HUES48 (cell line): ENCODE data around the gene COCH.

Source experiments
- H3K27ac ChIP-seq: one replicate; pipeline ENCODE4 v1.7.0; 2013; ENCODE audit warnings: low read depth, low read length, inconsistent platforms
- H3K27me3 ChIP-seq: 2 replicates; pipeline ENCODE4 v1.6.1; 2013; ENCODE audit warnings: mild to moderate bottlenecking, low read length; ENCODE audit not compliant: control insufficient read depth, insufficient read depth
- H3K36me3 ChIP-seq: 2 replicates; pipeline ENCODE4 v1.6.1; 2013; ENCODE audit warnings: low read length; ENCODE audit not compliant: control insufficient read depth, insufficient read depth
- H3K4me1 ChIP-seq: 2 replicates; pipeline ENCODE4 v1.6.1; 2013; ENCODE audit warnings: mild to moderate bottlenecking, low read length; ENCODE audit not compliant: control insufficient read depth, insufficient read depth
- H3K4me3 ChIP-seq: 2 replicates; pipeline ENCODE4 v1.5.1; 2013; ENCODE audit warnings: mild to moderate bottlenecking, low read depth, low read length
- H3K9ac ChIP-seq: 2 replicates; pipeline ENCODE4 v1.6.1; 2013; ENCODE audit warnings: mild to moderate bottlenecking, low read depth, low read length, moderate library complexity
- H3K9me3 ChIP-seq: 2 replicates; pipeline ENCODE4 v1.6.1; 2013; ENCODE audit warnings: low read length; ENCODE audit not compliant: control insufficient read depth, insufficient read depth

Gene COCH

DNA sequence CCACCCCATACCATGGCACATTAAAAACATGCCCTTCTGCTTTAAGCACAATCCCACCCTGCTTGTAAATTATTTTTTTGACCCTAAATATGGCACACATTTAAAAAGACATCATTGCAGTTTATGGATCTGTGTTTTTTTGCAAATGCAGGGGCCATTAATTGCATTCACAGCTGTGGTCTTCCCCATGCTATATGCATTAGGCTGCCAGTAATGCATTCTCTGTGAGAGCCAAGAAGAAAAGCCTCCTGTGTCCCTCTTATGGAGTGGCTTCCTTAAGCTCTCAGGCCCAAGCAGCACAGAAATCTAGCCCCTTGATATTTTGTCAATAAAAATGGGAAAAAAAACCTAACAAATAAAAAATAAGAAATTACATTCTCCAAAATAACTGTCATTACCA lies 20.4 kb upstream of the COCH start:
- Histone ChIP-seq H3K27me3 (no peaks in the 10 kb centered on the region), H3K9ac (no peak overlapping the region)

DNA sequence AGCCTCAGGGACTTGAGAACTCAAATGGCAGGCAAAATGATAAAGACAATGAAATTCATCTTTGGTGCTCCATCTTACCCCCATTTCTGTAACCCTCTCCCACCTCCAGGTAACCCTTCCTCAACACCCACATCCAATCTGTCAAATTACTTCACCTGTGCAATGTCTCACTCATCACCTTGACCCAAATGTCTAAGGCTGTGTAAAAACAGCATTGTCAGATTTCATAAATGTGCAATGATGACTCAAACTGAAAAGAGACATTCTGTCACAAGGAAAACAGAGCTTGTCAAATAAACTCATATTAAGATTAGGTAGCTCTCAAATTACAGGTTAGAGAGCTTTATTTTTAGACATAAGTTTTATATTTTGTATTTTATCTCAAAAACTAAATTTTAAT lies 19.9 kb upstream of the COCH start:
- H3K9me3 ChIP-seq = no peaks in the 10 kb centered on the region
- no peaks in the 10 kb centered on the region for H3K4me1 ChIP-seq
- H3K36me3 ChIP-seq = no peaks in the 10 kb centered on the region
- no peak overlapping the region for H3K9ac ChIP-seq
- H3K27ac ChIP-seq = no peak overlapping the region
- no peak overlapping the region for H3K4me3 ChIP-seq
- no peaks in the 10 kb centered on the region for H3K27me3 ChIP-seq

More for the DNA sequence above, 20.4 kb upstream of the COCH start:
- Histone ChIP-seq H3K36me3 (no peaks in the 10 kb centered on the region), H3K4me1 (no peaks in the 10 kb centered on the region), H3K27ac (no peak overlapping the region), H3K9me3 (no peaks in the 10 kb centered on the region), H3K4me3 (no peak overlapping the region)

DNA sequence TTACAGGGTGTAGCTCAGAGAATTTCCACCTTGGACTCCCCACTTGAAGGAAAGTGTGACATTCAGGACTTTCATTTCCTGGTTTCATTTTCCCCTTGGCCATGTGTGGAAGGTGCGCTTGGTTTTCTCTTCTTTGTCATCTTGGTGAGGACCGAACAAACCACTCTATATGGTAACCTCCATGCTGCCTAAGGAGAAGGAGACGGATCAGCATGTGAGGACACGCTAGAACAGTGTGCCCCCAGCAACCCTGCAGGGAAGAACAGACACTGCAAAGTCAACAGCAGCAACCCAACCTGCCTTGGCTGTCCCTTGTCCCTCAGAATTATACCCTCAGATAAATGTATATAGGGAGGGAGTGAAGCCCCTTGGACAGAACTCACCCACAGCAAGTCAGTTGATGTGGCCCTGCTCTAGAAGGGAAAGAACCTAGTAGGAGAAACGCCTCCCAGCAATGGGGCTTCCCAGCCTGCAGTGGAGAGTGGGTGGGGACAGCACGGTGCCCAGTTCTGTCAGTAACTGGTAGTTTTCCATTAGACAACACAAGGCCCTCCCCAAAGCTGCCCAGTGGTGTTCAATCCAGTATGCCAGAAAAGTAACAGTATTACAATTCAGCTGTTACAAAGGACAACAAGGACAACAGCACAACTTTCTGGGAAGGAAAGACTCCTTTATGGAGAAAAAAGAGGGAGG lies 18.9 kb upstream of the COCH start:
- no peaks in the 10 kb centered on the region for H3K4me1 ChIP-seq
- no peak overlapping the region for H3K4me3 ChIP-seq
- H3K36me3 ChIP-seq = no peaks in the 10 kb centered on the region
- H3K9me3 ChIP-seq = no peaks in the 10 kb centered on the region
- H3K27me3 ChIP-seq = no peaks in the 10 kb centered on the region
- H3K27ac ChIP-seq = no peak overlapping the region
- no peak overlapping the region for H3K9ac ChIP-seq

DNA sequence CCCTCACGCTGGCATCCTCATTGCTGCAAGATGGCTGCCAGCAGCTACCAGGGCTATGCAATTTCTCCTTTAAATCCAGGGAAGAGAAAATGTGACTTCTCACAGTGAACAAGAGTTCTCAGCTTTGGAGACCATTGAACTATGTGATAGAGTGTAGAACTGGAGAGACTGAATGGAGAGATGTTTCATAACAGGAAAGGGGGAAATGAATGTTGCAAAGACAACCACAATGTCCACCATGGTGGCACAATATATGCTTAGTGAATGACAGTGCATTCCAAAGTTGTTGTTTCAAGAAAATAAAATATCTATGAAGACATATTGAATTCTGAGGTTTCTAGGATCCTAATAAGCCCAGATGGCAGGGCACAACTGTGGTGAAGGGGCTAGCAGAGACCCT lies 13.2 kb upstream of the COCH start:
- Histone ChIP-seq H3K27me3 (no peaks in the 10 kb centered on the region), H3K9ac (no peak overlapping the region), H3K4me3 (no peak overlapping the region), H3K27ac (no peak overlapping the region), H3K36me3 (no peaks in the 10 kb centered on the region), H3K4me1 (no peaks in the 10 kb centered on the region), H3K9me3 (no peaks in the 10 kb centered on the region)

DNA sequence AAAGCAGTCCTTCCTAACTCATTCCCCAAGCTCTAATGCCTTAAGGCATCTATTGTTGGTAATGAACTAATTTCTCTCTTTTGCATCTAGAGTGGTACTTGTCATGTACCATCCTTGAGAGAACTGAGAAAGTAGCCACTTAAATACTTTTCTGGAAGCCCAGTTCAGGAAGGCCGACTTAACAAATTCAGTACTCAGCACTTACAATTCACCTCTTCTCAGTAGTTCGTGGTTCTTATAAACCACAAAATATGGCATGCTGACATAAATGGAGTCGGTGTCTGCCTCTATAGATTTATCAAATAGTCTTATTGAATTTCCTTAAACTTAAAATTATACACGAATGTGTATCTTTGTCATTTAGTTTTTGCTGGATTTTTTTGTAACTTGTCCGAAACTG lies 9.4 kb upstream of the COCH start:
- no peak overlapping the region for H3K4me3 ChIP-seq
- no peaks in the 10 kb centered on the region for H3K27me3 ChIP-seq
- no peaks in the 10 kb centered on the region for H3K9me3 ChIP-seq
- no peak overlapping the region for H3K9ac ChIP-seq
- no peak overlapping the region for H3K27ac ChIP-seq
- no peaks in the 10 kb centered on the region; the same call in 1 of the 2 replicates for H3K4me1 ChIP-seq
- no peaks in the 10 kb centered on the region for H3K36me3 ChIP-seq

DNA sequence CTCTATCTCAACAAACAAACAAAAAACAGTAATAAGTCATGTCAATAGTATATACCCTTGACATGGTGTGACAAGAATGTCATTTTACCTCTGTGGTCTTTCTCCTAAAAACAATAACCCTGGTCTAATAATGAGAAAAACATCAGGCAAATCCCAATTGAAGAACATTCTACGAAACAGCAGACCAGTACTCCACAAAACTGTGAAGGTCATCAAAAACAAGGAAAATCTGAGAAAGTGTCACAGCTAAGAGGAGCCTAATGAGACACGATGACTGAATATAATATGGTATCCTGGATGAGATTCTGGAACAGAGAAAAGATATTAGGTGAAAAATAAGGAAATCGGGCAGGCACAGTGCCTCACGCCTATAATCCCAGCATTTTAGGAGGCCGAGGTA lies 5.6 kb upstream of the COCH start:
- H3K9me3 ChIP-seq = no peaks in the 10 kb centered on the region
- no peak overlapping the region for H3K27ac ChIP-seq
- H3K9ac ChIP-seq = no peak overlapping the region
- H3K27me3 ChIP-seq = peaks cover 16% of the 10 kb centered on the region
- H3K4me3 ChIP-seq = no peak overlapping the region
- peaks cover 30% of the 10 kb centered on the region for H3K4me1 ChIP-seq
- no peaks in the 10 kb centered on the region for H3K36me3 ChIP-seq

DNA sequence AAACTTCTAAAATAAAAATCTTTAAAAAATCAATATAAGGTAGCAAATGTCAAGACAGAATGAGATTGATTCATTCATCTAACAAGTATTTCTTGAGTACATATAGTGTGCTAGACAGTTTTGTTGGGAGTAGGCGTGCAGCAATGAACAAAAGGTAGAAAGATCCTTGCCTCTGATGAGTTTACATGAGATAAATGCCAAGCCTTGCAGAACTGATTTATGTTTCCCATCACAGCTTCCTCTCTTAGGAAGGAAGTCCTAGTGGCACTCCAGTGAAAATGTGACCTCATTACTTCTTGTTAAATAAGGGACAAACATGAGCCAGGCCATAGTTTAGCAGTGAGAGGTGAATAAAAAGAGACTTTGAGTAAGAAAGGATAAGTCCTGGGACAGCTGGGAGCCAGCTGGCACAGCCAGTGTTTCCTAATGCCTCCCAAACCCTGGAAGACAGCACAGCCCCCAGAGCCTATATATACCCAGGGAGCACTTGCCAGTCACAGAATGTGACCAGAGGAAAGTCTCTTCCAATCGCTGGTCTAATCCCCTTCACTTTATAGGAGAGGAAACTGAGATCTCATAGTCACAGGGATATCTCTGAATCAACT lies 4.7 kb upstream of the COCH start:
- Histone ChIP-seq H3K4me1 (peaks cover 33% of the 10 kb centered on the region), H3K27me3 (peaks cover 25% of the 10 kb centered on the region), H3K36me3 (no peaks in the 10 kb centered on the region), H3K27ac (no peak overlapping the region), H3K9ac (no peak overlapping the region), H3K9me3 (no peaks in the 10 kb centered on the region), H3K4me3 (no peak overlapping the region)

DNA sequence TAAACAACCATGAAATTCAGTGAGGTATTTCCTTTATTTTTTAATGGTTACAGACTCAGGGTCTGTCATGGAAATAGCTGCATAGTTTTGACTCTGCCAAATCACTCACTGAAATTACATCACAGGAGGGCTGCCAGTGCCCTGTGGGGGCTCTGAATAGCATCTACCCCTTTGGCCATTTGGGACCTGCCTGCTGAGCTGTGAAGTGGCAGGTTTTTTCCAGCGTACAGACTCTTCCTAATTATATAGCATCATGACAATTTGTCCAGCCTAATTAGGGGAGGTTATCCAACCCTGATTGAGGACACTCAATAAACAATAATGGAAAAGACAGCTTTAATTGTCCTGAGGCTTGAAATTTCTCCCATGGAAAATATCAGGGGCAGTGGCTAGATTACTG lies 1.8 kb upstream of the COCH start:
- Histone ChIP-seq H3K27me3 (peaks cover 45% of the 10 kb centered on the region), H3K36me3 (peaks cover 3% of the 10 kb centered on the region), H3K9me3 (no peaks in the 10 kb centered on the region), H3K27ac (no peak overlapping the region), H3K4me3 (no peak overlapping the region), H3K4me1 (peaks cover 33% of the 10 kb centered on the region), H3K9ac (no peak overlapping the region)

DNA sequence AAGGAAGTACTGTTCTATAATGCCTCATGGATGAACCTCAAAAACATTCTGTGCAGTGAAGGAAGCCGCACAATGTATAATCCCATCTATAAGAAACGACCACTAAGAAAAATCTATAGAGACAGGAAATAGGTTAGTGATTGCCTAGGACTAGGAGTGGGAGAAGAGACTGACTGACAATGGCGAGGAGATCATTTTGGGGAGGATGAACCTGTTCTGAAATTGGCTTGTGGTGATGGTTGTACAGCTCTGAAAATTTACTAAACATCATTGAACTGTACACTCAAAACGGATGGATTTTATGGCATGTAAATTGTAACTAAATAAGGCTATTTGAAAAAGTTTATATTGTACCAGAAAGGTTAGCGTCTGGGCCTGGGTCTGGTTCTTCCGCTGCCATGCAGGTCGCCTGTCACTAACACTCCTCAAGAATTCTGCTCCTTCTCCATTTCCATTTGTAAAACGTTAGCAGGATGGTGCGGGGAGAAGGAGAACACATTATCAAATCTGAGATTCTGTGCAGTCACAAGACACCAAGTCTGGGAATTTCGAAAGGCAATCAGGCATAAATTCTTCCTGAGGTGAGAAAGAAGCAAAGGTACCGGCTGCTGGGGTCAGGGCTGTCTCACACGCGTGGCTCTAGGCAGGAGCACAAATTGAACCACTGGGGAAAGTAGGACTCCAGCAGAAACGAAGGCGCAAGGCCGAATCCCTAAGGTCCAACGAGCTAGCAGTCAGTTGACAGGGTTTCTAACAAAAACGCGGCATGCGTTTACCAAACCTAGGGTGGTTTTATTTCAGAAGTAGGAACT lies 845 bp upstream of the COCH start:
- peaks cover 33% of the 10 kb centered on the region for H3K4me1 ChIP-seq
- H3K36me3 ChIP-seq = peaks cover 9% of the 10 kb centered on the region
- H3K9ac ChIP-seq = no peak overlapping the region
- H3K27me3 ChIP-seq = peaks cover 45% of the 10 kb centered on the region
- H3K4me3 ChIP-seq = peak overlapping the region; percentile 58
- H3K9me3 ChIP-seq = no peaks in the 10 kb centered on the region
- H3K27ac ChIP-seq = no peak overlapping the region

DNA sequence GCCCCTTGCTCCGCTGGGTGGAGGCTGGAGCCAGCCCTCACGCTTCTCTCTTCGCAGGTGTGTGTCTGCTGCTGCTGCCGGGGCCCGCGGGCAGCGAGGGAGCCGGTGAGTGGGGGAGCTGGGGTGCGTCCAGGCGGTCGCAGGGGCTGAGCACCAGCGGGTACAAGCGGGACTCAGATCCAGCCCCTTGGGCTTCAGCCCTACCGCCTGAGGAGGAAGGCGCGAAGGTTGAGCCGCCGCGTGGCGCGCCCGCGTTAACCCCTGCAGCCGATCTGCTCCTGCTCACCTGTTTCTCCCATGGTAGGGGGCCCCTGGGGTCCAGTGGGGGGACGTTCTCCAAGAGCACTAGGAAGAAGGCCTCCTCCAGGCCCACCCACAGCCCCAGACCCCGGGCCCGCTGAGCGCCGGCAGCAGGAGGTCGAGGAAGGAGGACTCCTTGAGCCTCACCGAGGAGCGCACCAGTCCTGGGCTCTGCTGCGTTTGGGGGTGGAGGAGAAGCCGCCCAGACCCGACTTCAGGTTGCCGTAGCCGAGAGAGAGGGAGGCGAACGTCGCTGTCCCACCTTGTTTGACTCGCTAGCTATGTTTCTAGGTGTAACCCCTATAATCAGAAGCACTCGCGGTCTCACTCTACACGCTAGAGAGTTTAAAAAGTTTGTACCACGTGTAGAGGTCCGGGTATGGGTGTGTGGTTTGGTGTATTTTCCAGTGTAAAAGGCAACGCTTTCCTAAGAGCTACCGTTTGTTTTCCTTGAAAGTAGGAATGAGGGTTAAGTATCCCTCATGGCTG lies 834 bp downstream of the COCH start:
- Histone ChIP-seq H3K4me3 (peak overlapping the region; percentile 58), H3K4me1 (peaks cover 31% of the 10 kb centered on the region), H3K9me3 (no peaks in the 10 kb centered on the region), H3K27me3 (peaks cover 45% of the 10 kb centered on the region), H3K9ac (peak overlapping the region; percentile 49), H3K27ac (no peak overlapping the region), H3K36me3 (peaks cover 24% of the 10 kb centered on the region)
